ENCODE measurements around the gene CLCNKB.

GRCh38 chr1:15998929-15999328, 44.7 kb upstream of the CLCNKB start:
- TF ChIP-seq CTCF (IDR thresholded peaks at IDR 0.05) (no peak), POLR2A (IDR thresholded peaks at IDR 0.05) (no peak)

Measured in sigmoid colon (tissue), 3 donors.